IMR-90 (cell line): Measurements from ENCODE around the gene KAZN. TPM values are rescaled to one million over a fixed set of nuclear protein-coding genes. Genes with fewer than 3 reads are reported as not detected.

Source experiments
- ATAC-seq: fragments of 200-7000 bp; cut with Tn5 transposase; 2 replicates; pipeline ENCODE4 v1.9.1; 2020; ENCODE audit warnings: low read depth, mild to moderate bottlenecking, moderate library complexity
- BruUV-seq: library from RNA; stranded (reverse); fragments of 400-500 nt; replicated peaks from 2 replicates; lab custom pipeline; 2021; lab: Mats Ljungman, UMichigan
- CTCF ChIA-PET: fragments of 300-600 bp; formaldehyde crosslinking; extraction: SDS; loops from one replicate; lab custom pipeline; 2021; ENCODE audit warnings: antibody characterized with exemption; lab: Yijun Ruan, JAX
- POLR2A ChIA-PET: fragments of 300-600 bp; sonication (Branson Sonifier 250); formaldehyde crosslinking; loops from one replicate; lab custom pipeline; 2022; ENCODE audit warnings: antibody characterized with exemption; ENCODE audit not compliant: unreplicated experiment; lab: Charles Lee
- DNase-seq: peaks from one replicate; pipeline ENCODE4 v3.0.0; 2013
- H2AFZ ChIP-seq: replicated peaks from 2 replicates; pipeline ENCODE3; 2013; ENCODE audit warnings: low read length, mild to moderate bottlenecking; ENCODE audit not compliant: poor library complexity
- H2AK5ac ChIP-seq: 2 replicates; pipeline ENCODE4 v1.6.1; 2013; ENCODE audit warnings: low read depth, low read length, inconsistent platforms
- H2AK9ac ChIP-seq: replicated peaks from 2 replicates; pipeline ENCODE3; 2013; ENCODE audit warnings: mild to moderate bottlenecking, low read depth, low read length, moderate library complexity; ENCODE audit not compliant: poor library complexity
- H2BK120ac ChIP-seq: 2 replicates; pipeline ENCODE4 v1.6.1; 2013; ENCODE audit warnings: low read depth, low read length, inconsistent platforms
- H2BK15ac ChIP-seq: 3 replicates; pipeline ENCODE4 v1.6.1; 2013; ENCODE audit warnings: low read depth, low read length, inconsistent platforms
- H2BK20ac ChIP-seq: 2 replicates; pipeline ENCODE4 v1.6.1; 2013; ENCODE audit warnings: low read depth, mild to moderate bottlenecking, inconsistent platforms, low read length, moderate library complexity
- H2BK5ac ChIP-seq: 2 replicates; pipeline ENCODE4 v1.6.1; 2013; ENCODE audit warnings: mild to moderate bottlenecking, low read depth, low read length, inconsistent platforms; ENCODE audit not compliant: poor library complexity, severe bottlenecking
- H3K14ac ChIP-seq: replicated peaks from 2 replicates; pipeline ENCODE4 v1.6.1; 2013; ENCODE audit warnings: low read depth, low read length, inconsistent platforms
- H3K18ac ChIP-seq: 2 replicates; pipeline ENCODE4 v1.6.1; 2013; ENCODE audit warnings: low read depth, low read length, control low read depth
- H3K23ac ChIP-seq: 2 replicates; pipeline ENCODE4 v1.6.1; 2013; ENCODE audit warnings: low read depth, low read length, inconsistent platforms
- H3K27ac ChIP-seq: 2 replicates; pipeline ENCODE4 v1.5.1; 2013; ENCODE audit warnings: mild to moderate bottlenecking, control low read depth, low read length; ENCODE audit not compliant: insufficient read depth
- H3K27me3 ChIP-seq: 2 replicates; pipeline ENCODE4 v1.6.1; 2013; ENCODE audit warnings: low read length; ENCODE audit not compliant: control insufficient read depth, insufficient read depth
- H3K36me3 ChIP-seq: 2 replicates; pipeline ENCODE4 v1.6.1; 2013; ENCODE audit warnings: low read length, mixed read lengths; ENCODE audit not compliant: control insufficient read depth, insufficient read depth
- H3K4ac ChIP-seq: 2 replicates; pipeline ENCODE4 v1.6.1; 2013; ENCODE audit warnings: low read depth, low read length, inconsistent platforms
- H3K4me1 ChIP-seq: 2 replicates; pipeline ENCODE4 v1.6.1; 2013; ENCODE audit warnings: low read length, mixed read lengths; ENCODE audit not compliant: control insufficient read depth, insufficient read depth
- H3K4me2 ChIP-seq: 2 replicates; pipeline ENCODE4 v1.6.1; 2013; ENCODE audit warnings: low read depth, mild to moderate bottlenecking, control low read depth, low read length, moderate library complexity
- H3K4me3 ChIP-seq: 2 replicates; pipeline ENCODE4 v1.5.1; 2013; ENCODE audit warnings: low read depth, mild to moderate bottlenecking, control low read depth, low read length, moderate library complexity; ENCODE audit not compliant: insufficient read depth
- H3K56ac ChIP-seq: 2 replicates; pipeline ENCODE4 v1.6.1; 2013; ENCODE audit warnings: low read length, inconsistent platforms; ENCODE audit not compliant: insufficient read depth; ENCODE audit errors: extremely low read depth
- H3K79me1 ChIP-seq, 2 experiments: 2 replicates each; pipeline ENCODE4 v1.6.1; 2013; ENCODE audit warnings: low read length in 2 of 2, inconsistent platforms in 1 of 2, low read depth in 1 of 2
- H3K9ac ChIP-seq: 2 replicates; pipeline ENCODE4 v1.6.1; 2013; ENCODE audit warnings: low read depth, low read length, control low read depth
- H3K9me1 ChIP-seq: 2 replicates; pipeline ENCODE4 v1.6.1; 2013; ENCODE audit warnings: low read length, inconsistent platforms; ENCODE audit not compliant: insufficient read depth
- H3K9me3 ChIP-seq: 2 replicates; pipeline ENCODE4 v1.6.1; 2013; ENCODE audit warnings: low read length; ENCODE audit not compliant: control insufficient read depth, insufficient read depth
- H4K20me1 ChIP-seq: 2 replicates; pipeline ENCODE4 v1.6.1; 2013; ENCODE audit warnings: low read length, inconsistent platforms; ENCODE audit not compliant: insufficient read depth
- H4K5ac ChIP-seq: 2 replicates; pipeline ENCODE4 v1.6.1; 2013; ENCODE audit warnings: mild to moderate bottlenecking, low read depth, low read length, control low read depth
- H4K8ac ChIP-seq, 2 experiments: 2 replicates each; pipeline ENCODE4 v1.6.1; 2013; ENCODE audit warnings: low read depth in 2 of 2, low read length in 2 of 2, control low read depth in 1 of 2, inconsistent platforms in 1 of 2
- H4K91ac ChIP-seq: 2 replicates; pipeline ENCODE4 v1.6.1; 2013; ENCODE audit warnings: low read depth, low read length, inconsistent platforms; ENCODE audit not compliant: insufficient read depth
- BHLHE40 ChIP-seq: fragments of 150-350 bp; IDR thresholded peaks from 2 replicates; pipeline ENCODE4 v1.6.1; 2016; ENCODE audit warnings: mild to moderate bottlenecking, low read depth, low read length
- CEBPB ChIP-seq: IDR thresholded peaks from 2 replicates; pipeline ENCODE4 v1.6.1; 2012; ENCODE audit warnings: low read depth, low read length, improper control_type of control experiment
- CHD1 ChIP-seq: IDR thresholded peaks from 2 replicates; pipeline ENCODE4 v1.6.1; 2012; ENCODE audit warnings: low read depth, low read length, improper control_type of control experiment
- ELK1 ChIP-seq: fragments of 150-350 bp; IDR thresholded peaks from 2 replicates; pipeline ENCODE4 v1.6.1; 2016; ENCODE audit warnings: low read depth, mild to moderate bottlenecking, low read length, moderate library complexity, borderline replicate concordance
- FOS ChIP-seq: fragments of 150-350 bp; IDR thresholded peaks from 2 replicates; pipeline ENCODE4 v1.6.1; 2016; ENCODE audit warnings: low read depth, low read length
- MAFK ChIP-seq: IDR thresholded peaks from 2 replicates; pipeline ENCODE4 v1.6.1; 2012; ENCODE audit warnings: low read depth, low read length, improper control_type of control experiment
- MAZ ChIP-seq: IDR thresholded peaks from 2 replicates; pipeline ENCODE4 v1.6.1; 2012; ENCODE audit warnings: low read depth, mild to moderate bottlenecking, low read length, improper control_type of control experiment, moderate library complexity, borderline replicate concordance
- MXI1 ChIP-seq: IDR thresholded peaks from 2 replicates; pipeline ENCODE4 v1.6.1; 2012; ENCODE audit warnings: low read depth, mild to moderate bottlenecking, low read length, moderate library complexity, borderline replicate concordance
- NFE2L2 ChIP-seq: fragments of 150-350 bp; IDR thresholded peaks from 2 replicates; pipeline ENCODE4 v1.6.1; 2016; ENCODE audit warnings: low read depth, mild to moderate bottlenecking, low read length
- POLR2A ChIP-seq: IDR thresholded peaks from 2 replicates; pipeline ENCODE4 v1.6.1; 2012; ENCODE audit warnings: mild to moderate bottlenecking, low read depth, low read length
- RAD21 ChIP-seq: IDR thresholded peaks from 2 replicates; pipeline ENCODE4 v1.6.1; 2012; ENCODE audit warnings: low read length, improper control_type of control experiment
- RCOR1 ChIP-seq: IDR thresholded peaks from 2 replicates; pipeline ENCODE4 v1.6.1; 2012; ENCODE audit warnings: mild to moderate bottlenecking, low read length, improper control_type of control experiment; ENCODE audit not compliant: insufficient replicate concordance
- RFX5 ChIP-seq: IDR thresholded peaks from 2 replicates; pipeline ENCODE4 v1.8.0; 2012; ENCODE audit warnings: low read depth, mild to moderate bottlenecking, low read length, moderate library complexity
- SMC3 ChIP-seq: fragments of 150-350 bp; IDR thresholded peaks from 2 replicates; pipeline ENCODE4 v1.6.1; 2016; ENCODE audit warnings: low read depth, mild to moderate bottlenecking, antibody characterized with exemption, low read length, moderate library complexity
- WGBS, 2 experiments: methylation state at CpG; one replicate each; pipeline versions ENCODE4 v1.1.5 to v1.1.7; 2013; ENCODE audit warnings: missing lambda C conversion rate in 2 of 2; ENCODE audit not compliant: insufficient read length in 1 of 2; ENCODE audit errors: extremely low coverage in 2 of 2; 5-methylcytosine and 5-hydroxymethylcytosine counted together
- dilution Hi-C: fragments of 300-500 bp; cut with HindIII; formaldehyde crosslinking; loops from one replicate; pipeline ENCODE4 v1.14.3; 2018; ENCODE audit warnings: low sequenced_read_pairs; ENCODE audit not compliant: unreplicated experiment
- in situ Hi-C: fragments of 300-500 bp; cut with MboI; formaldehyde crosslinking; loops from 3 replicates; pipeline ENCODE4 v1.14.3; 2019; ENCODE audit warnings: low sequenced_read_pairs, inconsistent platforms, mixed read lengths
- intact Hi-C: fragments of 100-400 bp; cut with micrococcal nuclease; formaldehyde crosslinking; loops from 2 replicates; pipeline ENCODE4 v1.10.0; 2022
- polyA plus RNA-seq, 3 experiments: library from polyadenylated mRNA; depleted of rRNA; stranded (reverse); fragments of >200 nt; gene quantifications; 2 replicates each; pipeline ENCODE4 v1.2.3, GENCODE V29; 2012; ENCODE audit warnings: low replicate concordance in 1 of 3
- total RNA-seq: library from RNA; depleted of rRNA; stranded (reverse); fragments of >200 nt; gene quantifications from 2 replicates; pipeline ENCODE4 v1.2.3, GENCODE V29; 2012
- TF ChIP-seq, protein P1 (sequence below): fragments of 150-350 bp; IDR thresholded peaks from 2 replicates; pipeline ENCODE4 v1.6.1; 2017; ENCODE audit warnings: mild to moderate bottlenecking, antibody characterized with exemption, low read length, low read depth

KAZN gene
- total and polyA plus RNA-seq, 2 of the 4 experiments (the other 2 are of a cell fraction): 5.2 to 10.5 TPM

GRCh38 chr1:15158506-15159165 lies 560.2 kb downstream of the KAZN start (continued):
- TF ChIP-seq RCOR1 (no peak), CEBPB (peak; percentile 100)

DNA sequence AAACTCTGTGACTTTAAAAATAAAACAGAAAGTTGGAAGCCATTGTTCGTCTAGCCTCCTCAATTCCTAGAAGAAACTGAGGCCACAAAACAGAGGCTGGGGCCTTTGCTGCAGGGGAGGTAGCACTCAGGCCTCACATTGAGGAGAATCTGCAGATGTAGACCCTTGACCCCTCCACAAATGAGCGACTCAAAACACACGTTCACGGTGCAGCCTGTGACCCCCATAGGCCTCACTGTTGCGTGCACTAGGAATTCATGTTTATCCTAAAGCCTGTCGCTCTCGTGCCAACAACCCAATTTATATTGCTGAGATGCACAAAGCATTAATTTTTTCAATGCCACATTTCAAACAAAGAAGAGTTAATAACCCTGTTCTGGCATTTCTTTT lies 560.7 kb downstream of the KAZN start:
- Histone ChIP-seq H2AK5ac (peak overlapping the region; percentile 85; the same call in 1 of the 2 replicates), H3K9me1 (peaks cover 35% of the 10 kb centered on the region), H3K27ac (peak overlapping the region; percentile 82), H3K23ac (peak overlapping the region; percentile 85), H3K56ac (peak overlapping the region; percentile 57; the same call in 1 of the 2 replicates), H2BK120ac (peak overlapping the region; percentile 92), H2BK20ac (peak overlapping the region; percentile 60), H4K91ac (peak overlapping the region; percentile 82), H3K9ac (peak overlapping the region; percentile 54), H2AFZ (peak overlapping the region; percentile 27), H3K4me1 (peaks cover 42% of the 10 kb centered on the region), H2BK15ac (peak overlapping the region; percentile 85; the same call in 1 of the 3 replicates), H4K8ac (peak overlapping the region; percentile 68 to 80), H3K36me3 (peaks cover 3% of the 10 kb centered on the region), H3K27me3 (no peaks in the 10 kb centered on the region), H3K4ac (peak overlapping the region; percentile 90), H4K20me1 (peaks cover 6% of the 10 kb centered on the region), H3K18ac (peak overlapping the region; percentile 86), H3K14ac (peak overlapping the region; percentile 57), H3K4me3 (peak overlapping the region; percentile 25; the same call in 1 of the 2 replicates), H2BK5ac (peak overlapping the region; percentile 96), H2AK9ac (peak overlapping the region; percentile 68), H3K79me1 (peaks cover 55 to 89% of the 10 kb centered on the region in 2 experiments), H3K4me2 (peak overlapping the region; percentile 86), H4K5ac (peak overlapping the region; percentile 91), H3K9me3 (no peaks in the 10 kb centered on the region)
- BruUV-seq: no TSS peak
- intact Hi-C loops (no loop called here), in situ Hi-C loops (loop anchor here (10.0 kb wide), 1 partner anchor 266 kb away; no protein-coding TSS in a partner anchor), dilution Hi-C loops (no loop called here)
- ChIA-PET POLR2A (interaction anchor here (0.6 to 1.0 kb wide), 2 partner anchors 10 to 20 kb away, joined by 3 to 5 read pairs; no protein-coding TSS in a partner anchor), CTCF (no interaction called here)
- no CpG with 5 or more reads among the region's 7 CpGs for WGBS, 2 experiments
- ATAC-seq (peak; percentile 12), DNase-seq (peak; percentile 61)
- no peak for TF ChIP-seq MAFK
- no peak for TF ChIP-seq FOS
- no peak for TF ChIP-seq SMC3
- TF ChIP-seq, protein P1, sequence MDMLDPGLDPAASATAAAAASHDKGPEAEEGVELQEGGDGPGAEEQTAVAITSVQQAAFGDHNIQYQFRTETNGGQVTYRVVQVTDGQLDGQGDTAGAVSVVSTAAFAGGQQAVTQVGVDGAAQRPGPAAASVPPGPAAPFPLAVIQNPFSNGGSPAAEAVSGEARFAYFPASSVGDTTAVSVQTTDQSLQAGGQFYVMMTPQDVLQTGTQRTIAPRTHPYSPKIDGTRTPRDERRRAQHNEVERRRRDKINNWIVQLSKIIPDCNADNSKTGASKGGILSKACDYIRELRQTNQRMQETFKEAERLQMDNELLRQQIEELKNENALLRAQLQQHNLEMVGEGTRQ: no peak
- TF ChIP-seq RCOR1: no peak
- TF ChIP-seq BHLHE40: no peak
- no peak for TF ChIP-seq ELK1
- no peak for TF ChIP-seq CHD1
- TF ChIP-seq POLR2A: no peak
- TF ChIP-seq MXI1: no peak
- TF ChIP-seq RFX5: no peak
- no peak for TF ChIP-seq CEBPB
- TF ChIP-seq RAD21: no peak
- TF ChIP-seq NFE2L2: no peak
- no peak for TF ChIP-seq MAZ
